GM12878 (cell line): ENCODE data around the gene HOXB6. TPM values are rescaled to one million over a fixed set of nuclear protein-coding genes. Genes with fewer than 3 reads are reported as not detected.

ENCODE experiments used
- ATF7 ChIP-seq: fragments of 450-650 bp; IDR thresholded peaks from 2 replicates; pipeline ENCODE4 v1.6.1; 2016; ENCODE audit warnings: low read depth, mild to moderate bottlenecking
- BHLHE40 ChIP-seq, 2 experiments: fragments of 450-650 bp in 1 of 2; IDR thresholded peaks; 2 replicates each; pipeline ENCODE4 v1.6.1; 2011 to 2017; ENCODE audit warnings: low read depth in 2 of 2, borderline replicate concordance in 1 of 2, improper control_type of control experiment in 1 of 2, low read length in 1 of 2, mild to moderate bottlenecking in 1 of 2
- CBFB ChIP-seq: IDR thresholded peaks from 2 replicates; pipeline ENCODE4 v1.6.1; 2016; ENCODE audit warnings: antibody characterized with exemption, low read depth
- CHD4 ChIP-seq: fragments of 200-600 bp; sonication (generic); IDR thresholded peaks from 2 replicates; pipeline ENCODE4 v1.6.1; 2016; ENCODE audit warnings: mild to moderate bottlenecking
- EED ChIP-seq: sonication (generic); IDR thresholded peaks from 2 replicates; pipeline ENCODE4 v1.6.1; 2016; ENCODE audit warnings: antibody characterized with exemption, low read depth
- EGR1 ChIP-seq, 2 experiments: IDR thresholded peaks; 1 replicate in 1 of 2; 2 replicates in 1 of 2; pipeline ENCODE4 v1.6.1; 2011 to 2012; ENCODE audit warnings: low read depth in 2 of 2, low read length in 2 of 2, borderline replicate concordance in 1 of 2, mild to moderate bottlenecking in 1 of 2, moderate library complexity in 1 of 2
- EP300 ChIP-seq, 2 experiments: fragments of 150-350 bp in 1 of 2; IDR thresholded peaks; 2 replicates each; pipeline ENCODE4 v1.6.1; 2011 to 2012; ENCODE audit warnings: low read depth in 2 of 2, low read length in 2 of 2, borderline replicate concordance in 1 of 2, improper control_type of control experiment in 1 of 2, inconsistent platforms in 1 of 2; ENCODE audit not compliant: control insufficient read depth in 1 of 2
- NFXL1 ChIP-seq: fragments of 450-650 bp; IDR thresholded peaks from 2 replicates; pipeline ENCODE4 v1.6.1; 2017; ENCODE audit warnings: antibody characterized with exemption, mild to moderate bottlenecking, borderline replicate concordance
- NR2C1 ChIP-seq: fragments of 450-650 bp; IDR thresholded peaks from 2 replicates; pipeline ENCODE4 v1.6.1; 2017; ENCODE audit warnings: antibody characterized with exemption, mild to moderate bottlenecking, moderate library complexity
- PRDM15 ChIP-seq: fragments of 450-650 bp; formaldehyde crosslinking; IDR thresholded peaks from 2 replicates; pipeline ENCODE4 v1.4.0; 2020; ENCODE audit warnings: mild to moderate bottlenecking, moderate library complexity
- TAF1 ChIP-seq: IDR thresholded peaks from 2 replicates; pipeline ENCODE4 v1.6.1; 2011; ENCODE audit warnings: mild to moderate bottlenecking, low read depth, low read length, borderline replicate concordance
- polyA plus RNA-seq, 11 experiments: library from polyadenylated mRNA; depleted of rRNA in 4 of 11; unstranded in 6 of 11; stranded (reverse) in 5 of 11; fragments of >200 nt; fragmentation: Nextera tagmentation in 4 of 11; fragmentation: Illumina TruSeq in 1 of 11; extraction: Ambion mirVana in 4 of 11; extraction: Trizol in 1 of 11; gene quantifications; 1 replicate in 1 of 11; 2 replicates in 10 of 11; pipeline versions ENCODE4 v1.2.1 to v1.2.3, GENCODE V29; 2011 to 2016; ENCODE audit warnings: inconsistent platforms in 2 of 11, missing spikeins in 2 of 11, low read depth in 1 of 11
- total RNA-seq, 4 experiments: library from RNA; depleted of rRNA in 3 of 4; stranded (reverse); fragments of >200 nt in 3 of 4; fragmentation: Illumina TruSeq in 1 of 4; extraction: Trizol in 1 of 4; gene quantifications; 2 replicates each; pipeline versions ENCODE4 v1.2.1 to v1.2.3, GENCODE V29; 2013 to 2021

Gene HOXB6
- total and polyA plus RNA-seq, 10 of the 15 experiments (the other 5 are each of a cell fraction or from before 2014, with no cell fraction given): 0.04 to 0.51 (median 0.09) TPM; not detected in 2

DNA sequence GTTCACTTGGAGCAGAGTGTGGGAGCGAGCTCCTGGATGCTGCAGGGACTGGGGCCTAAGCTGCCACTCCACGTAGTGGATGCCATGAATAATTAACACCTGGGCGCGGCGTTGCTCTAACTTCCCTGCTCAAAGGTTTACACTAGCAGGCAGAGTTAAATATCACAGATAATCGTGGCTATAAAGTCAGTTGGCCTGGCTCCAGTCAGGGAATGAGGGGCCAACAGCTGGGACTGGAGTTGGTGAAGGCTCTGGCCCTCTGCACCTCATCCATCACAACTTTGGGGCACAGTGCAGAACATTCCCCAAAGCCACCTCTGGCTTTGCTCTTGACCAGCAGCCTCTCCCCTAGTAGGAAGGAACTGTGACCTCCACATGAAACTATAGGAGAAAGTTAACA, 37.6 kb downstream of the HOXB6 start (continued):
- TF ChIP-seq PRDM15 (CRISPR knock-in tag) (no peak), CHD4 (no peak), TAF1 (no peak), EGR1 (IDR thresholded peaks at IDR 0.05; ENCODE audit: borderline replicate concordance in 1 of 2, low read depth in 2 of 2, low read length in 2 of 2) (no peak), BHLHE40 (IDR thresholded peaks at IDR 0.05; ENCODE audit: borderline replicate concordance in 1 of 2, low read depth in 2 of 2, low read length in 1 of 2) (no peak), EP300 (IDR thresholded peaks at IDR 0.05; ENCODE audit: borderline replicate concordance in 1 of 2, control insufficient read depth in 1 of 2, low read depth in 2 of 2, low read length in 2 of 2) (no peak), ATF7 (no peak), EED (no peak), NFXL1 (no peak), NR2C1 (no peak), CBFB (no peak)
